HCT116 (cell line): ENCODE results near the gene CCDC88C. TPM values are rescaled to one million over a fixed set of nuclear protein-coding genes. Genes with fewer than 3 reads are reported as not detected.
A peak's percentile ranks its signal among the peaks of the same experiment; 100 is the strongest.

ENCODE experiments used
- ATAC-seq: fragments of 200-7000 bp; cut with Tn5 transposase; 2 replicates; pipeline ENCODE4 v1.9.1; 2020; ENCODE audit warnings: mild to moderate bottlenecking, moderate library complexity
- BruUV-seq: library from RNA; stranded (reverse); fragments of 400-500 nt; replicated peaks from 2 replicates; lab custom pipeline; 2021; lab: Mats Ljungman, UMichigan
- CTCF ChIA-PET: fragments of 300-600 bp; sonication (Branson Sonifier 250); formaldehyde crosslinking; loops from one replicate; lab custom pipeline; 2021; ENCODE audit warnings: antibody characterized with exemption; lab: Charles Lee
- POLR2A ChIA-PET: fragments of 300-600, 350-600 bp; sonication (Branson Sonifier 250); formaldehyde crosslinking; loops from one replicate; lab custom pipeline; 2021; ENCODE audit warnings: antibody characterized with exemption; lab: Charles Lee
- RAD21 ChIA-PET, 2 experiments: fragments of 300-600 bp; sonication (Branson Sonifier 250); formaldehyde crosslinking; loops; one replicate each; lab custom pipeline; 2023; ENCODE audit warnings: low total read pairs in 2 of 2; ENCODE audit not compliant: uncharacterized antibody in 2 of 2, unreplicated experiment in 2 of 2, low non-redundant PET in 1 of 2; lab: Charles Lee
- DNase-seq: peaks from one replicate; pipeline ENCODE4 v3.0.0-alpha.2; 2010; ENCODE audit warnings: low read depth, low spot score
- H2AFZ ChIP-seq: fragments of 200-600 bp; shearing (Covaris generic), sonication (generic); 2 replicates; pipeline ENCODE4 v1.6.1; 2017; ENCODE audit warnings: low read depth, mixed run types, mixed read lengths, antibody characterized with exemption, low read length; ENCODE audit not compliant: poor library complexity, severe bottlenecking
- H3K27ac ChIP-seq: 2 replicates; pipeline ENCODE4 v1.5.1; 2012; ENCODE audit warnings: low read depth, low read length
- H3K27me3 ChIP-seq: fragments of 200-600 bp; sonication (generic); 2 replicates; pipeline ENCODE4 v1.6.1; 2016; ENCODE audit warnings: mixed run types, low read length, mixed read lengths; ENCODE audit not compliant: insufficient read depth
- H3K36me3 ChIP-seq, 2 experiments: fragments of 200-500 bp in 1 of 2; fragments of 200-600 bp in 1 of 2; sonication (Bioruptor generic) in 1 of 2; sonication (generic) in 1 of 2; 2 replicates each; pipeline versions ENCODE4 v1.5.1 to v1.6.1; 2014 to 2016; ENCODE audit warnings: low read length in 2 of 2, inconsistent platforms in 1 of 2, mixed read lengths in 1 of 2, mixed run types in 1 of 2; ENCODE audit not compliant: insufficient read depth in 2 of 2, control insufficient read depth in 1 of 2
- H3K4me1 ChIP-seq, 2 experiments: fragments of 200-600 bp in 1 of 2; sonication (generic) in 1 of 2; 2 replicates each; pipeline versions ENCODE4 v1.5.1 to v1.6.1; 2012 to 2017; ENCODE audit warnings: low read length in 2 of 2, inconsistent platforms in 1 of 2, mild to moderate bottlenecking in 1 of 2, mixed read lengths in 1 of 2, mixed run types in 1 of 2, moderate library complexity in 1 of 2; ENCODE audit not compliant: insufficient read depth in 2 of 2, control insufficient read depth in 1 of 2
- H3K4me2 ChIP-seq: fragments of 200-600 bp; sonication (generic); 2 replicates; pipeline ENCODE4 v1.6.1; 2017; ENCODE audit warnings: mixed run types, low read length, mixed read lengths
- H3K4me3 ChIP-seq, 2 experiments: fragments of 200-600 bp in 1 of 2; sonication (generic) in 1 of 2; replicated peaks in 1 of 2; 2 replicates each; pipeline ENCODE4 v1.5.1; 2011 to 2016; ENCODE audit warnings: low read length in 2 of 2, control low read depth in 1 of 2, low read depth in 1 of 2, mild to moderate bottlenecking in 1 of 2, mixed read lengths in 1 of 2, mixed run types in 1 of 2
- H3K79me2 ChIP-seq: fragments of 200-600 bp; sonication (generic); 2 replicates; pipeline ENCODE4 v1.6.1; 2017; ENCODE audit warnings: mild to moderate bottlenecking, mixed run types, low read length, moderate library complexity, mixed read lengths; ENCODE audit not compliant: insufficient read depth
- H3K9ac ChIP-seq: fragments of 200-600 bp; sonication (generic); 2 replicates; pipeline ENCODE4 v1.6.1; 2016; ENCODE audit warnings: low read length, mixed read lengths
- H3K9me2 ChIP-seq: fragments of 200-600 bp; sonication (generic), shearing (Covaris generic); 2 replicates; pipeline ENCODE4 v1.6.1; 2017; ENCODE audit warnings: mixed run types, mild to moderate bottlenecking, moderate library complexity; ENCODE audit not compliant: insufficient read depth
- H3K9me3 ChIP-seq, 2 experiments: fragments of 200-500 bp in 1 of 2; fragments of 200-600 bp in 1 of 2; sonication (Bioruptor generic) in 1 of 2; sonication (generic) in 1 of 2; 2 replicates each; pipeline ENCODE4 v1.6.1; 2014 to 2017; ENCODE audit warnings: low read length in 2 of 2, mixed read lengths in 2 of 2, inconsistent platforms in 1 of 2, low read depth in 1 of 2, mild to moderate bottlenecking in 1 of 2, mixed run types in 1 of 2, moderate library complexity in 1 of 2; ENCODE audit not compliant: control insufficient read depth in 1 of 2, insufficient read depth in 1 of 2
- H4K20me1 ChIP-seq: fragments of 200-600 bp; sonication (generic), shearing (Covaris generic); 2 replicates; pipeline ENCODE4 v1.6.1; 2017; ENCODE audit warnings: mixed run types, mild to moderate bottlenecking, moderate library complexity; ENCODE audit not compliant: insufficient read depth
- EGR1 ChIP-seq: IDR thresholded peaks from 2 replicates; pipeline ENCODE4 v1.6.1; 2012; ENCODE audit warnings: low read depth
- EZH2 ChIP-seq: fragments of 200-600 bp; sonication (generic); IDR thresholded peaks from 2 replicates; pipeline ENCODE4 v1.6.1; 2017; ENCODE audit warnings: antibody characterized with exemption, mixed run types
- EZH2phosphoT487 ChIP-seq: fragments of 200-600 bp; IDR thresholded peaks from 2 replicates; pipeline ENCODE4 v1.6.1; 2018; ENCODE audit warnings: antibody characterized with exemption, borderline replicate concordance
- JUND ChIP-seq: IDR thresholded peaks from 2 replicates; pipeline ENCODE4 v1.6.1; 2012
- POLR2A ChIP-seq: IDR thresholded peaks from 2 replicates; pipeline ENCODE4 v1.7.0; 2011; ENCODE audit warnings: borderline replicate concordance; ENCODE audit not compliant: insufficient read depth, insufficient read length; ENCODE audit errors: extremely low read depth
- SIN3A ChIP-seq: IDR thresholded peaks from 2 replicates; pipeline ENCODE4 v1.6.1; 2012; ENCODE audit warnings: low read depth
- SP1 ChIP-seq: IDR thresholded peaks from 2 replicates; pipeline ENCODE4 v1.6.1; 2012; ENCODE audit warnings: low read depth
- SRF ChIP-seq: IDR thresholded peaks from 2 replicates; pipeline ENCODE4 v1.6.1; 2012; ENCODE audit warnings: low read depth
- YY1 ChIP-seq: IDR thresholded peaks from 2 replicates; pipeline ENCODE4 v1.6.1; 2011; ENCODE audit warnings: low read length, low read depth, moderate library complexity, mild to moderate bottlenecking; ENCODE audit not compliant: insufficient replicate concordance; ENCODE audit errors: extremely low read depth
- ZFX ChIP-seq: fragments of 450-650 bp; IDR thresholded peaks from 2 replicates; pipeline ENCODE4 v1.6.1; 2017
- intact Hi-C: fragments of 100-400 bp; cut with micrococcal nuclease; formaldehyde crosslinking; loops from 2 replicates; pipeline ENCODE4 v1.10.0; 2022
- total RNA-seq: library from RNA; stranded (reverse); gene quantifications from one replicate; pipeline ENCODE4 v1.2.1, GENCODE V29; 2021; ENCODE audit not compliant: unreplicated experiment
- TF ChIP-seq, protein P1 (sequence below): IDR thresholded peaks from 2 replicates; pipeline ENCODE4 v1.6.1; 2012
- TF ChIP-seq, protein P2 (sequence below), 3 experiments: fragments of 200-600 bp in 1 of 3; sonication (generic) in 1 of 3; IDR thresholded peaks in 2 of 3; conservative IDR thresholded peaks in 1 of 3; 2 replicates each; pipeline ENCODE4 v1.5.1; 2012 to 2017; ENCODE audit warnings: low read depth in 2 of 3, low read length in 2 of 3, antibody characterized with exemption in 1 of 3, borderline replicate concordance in 1 of 3, control low read depth in 1 of 3, mild to moderate bottlenecking in 1 of 3, mixed read lengths in 1 of 3, mixed run types in 1 of 3, moderate library complexity in 1 of 3; ENCODE audit not compliant: insufficient read depth in 1 of 3

Gene CCDC88C
- total RNA-seq, 1 experiment from 2014 or later, result 20.8 TPM

DNA sequence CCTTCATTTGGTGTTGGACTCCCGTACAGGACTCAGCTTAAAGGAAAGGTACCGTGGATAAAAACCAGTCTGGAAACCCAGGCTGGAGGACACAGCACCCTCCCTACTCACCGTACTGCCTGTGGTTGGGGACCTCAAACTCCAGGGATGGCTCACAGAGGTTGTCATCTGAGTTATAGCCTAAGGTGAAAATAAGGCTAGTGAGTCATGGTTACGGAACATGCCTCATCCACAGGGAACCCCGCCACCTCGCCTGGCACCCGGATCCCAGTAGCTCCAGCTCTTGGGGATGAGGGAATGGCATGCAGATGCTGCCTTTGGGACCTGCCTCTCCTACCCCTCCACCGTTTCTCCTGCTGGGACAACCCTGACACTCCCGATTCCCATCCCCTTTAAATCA lies 136.3 kb downstream of the CCDC88C start:
- Histone ChIP-seq H3K4me2 (no peak overlapping the region), H3K79me2 (no peaks in the 10 kb centered on the region), H3K9me2 (no peaks in the 10 kb centered on the region), H3K4me1 (no peaks in the 10 kb centered on the region; a peak in 1 of 4 replicates), H4K20me1 (no peaks in the 10 kb centered on the region), H3K4me3 (no peak overlapping the region), H3K27ac (no peak overlapping the region), H2AFZ (no peak overlapping the region), H3K27me3 (no peaks in the 10 kb centered on the region), H3K36me3 (peaks cover 0 to 3% of the 10 kb centered on the region in 2 experiments; a peak in 2 of 4 replicates), H3K9ac (no peak overlapping the region), H3K9me3 (no peaks in the 10 kb centered on the region)
- no peak for TF ChIP-seq YY1
- TF ChIP-seq POLR2A, result no peak
- no peak for TF ChIP-seq EGR1
- ChIA-PET RAD21 (no interaction called here), POLR2A (no interaction called here), CTCF (no interaction called here)
- intact Hi-C loops, result no loop called here
- BruUV-seq, result no TSS peak
- DNase-seq (no peak), ATAC-seq (peak; percentile 44; the same call in 1 of the 2 replicates)

DNA sequence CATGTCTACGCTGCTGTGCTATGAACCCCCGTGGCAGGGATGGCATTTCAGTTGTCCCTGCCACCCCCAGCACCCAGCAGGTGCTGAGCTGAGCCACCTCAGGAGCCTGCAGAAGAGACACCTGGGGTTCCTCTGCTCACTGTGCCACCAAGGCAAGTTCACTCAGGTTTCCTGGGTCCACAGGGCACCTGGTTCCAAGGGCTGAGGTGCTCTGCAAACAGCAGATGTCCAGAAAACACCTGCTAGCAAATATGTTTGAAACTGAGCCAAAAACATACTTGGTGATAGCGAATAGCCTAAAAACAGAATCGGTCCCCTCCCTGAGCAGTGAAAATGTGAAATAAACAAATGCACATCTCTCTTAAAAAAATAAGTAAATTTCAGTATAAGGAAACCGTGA lies 137.5 kb downstream of the CCDC88C start:
- ChIA-PET CTCF (no interaction called here), RAD21 (no interaction called here)
- BruUV-seq, result no TSS peak
- Histone ChIP-seq H3K27me3 (no peaks in the 10 kb centered on the region), H3K36me3 (peaks cover 0 to 3% of the 10 kb centered on the region in 2 experiments; a peak in 2 of 4 replicates), H3K79me2 (no peaks in the 10 kb centered on the region), H3K9me2 (no peaks in the 10 kb centered on the region), H4K20me1 (no peaks in the 10 kb centered on the region), H2AFZ (no peak overlapping the region), H3K27ac (no peak overlapping the region), H3K4me1 (no peaks in the 10 kb centered on the region; a peak in 1 of 4 replicates)
- intact Hi-C loops, result no loop called here
- TF ChIP-seq SIN3A (no peak), EZH2 (no peak), SRF (no peak), JUND (no peak), EZH2phosphoT487 (no peak), ZFX (no peak), SP1 (no peak)
- TF ChIP-seq, protein P1, sequence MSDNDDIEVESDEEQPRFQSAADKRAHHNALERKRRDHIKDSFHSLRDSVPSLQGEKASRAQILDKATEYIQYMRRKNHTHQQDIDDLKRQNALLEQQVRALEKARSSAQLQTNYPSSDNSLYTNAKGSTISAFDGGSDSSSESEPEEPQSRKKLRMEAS, result no peak
- TF ChIP-seq, protein P2, sequence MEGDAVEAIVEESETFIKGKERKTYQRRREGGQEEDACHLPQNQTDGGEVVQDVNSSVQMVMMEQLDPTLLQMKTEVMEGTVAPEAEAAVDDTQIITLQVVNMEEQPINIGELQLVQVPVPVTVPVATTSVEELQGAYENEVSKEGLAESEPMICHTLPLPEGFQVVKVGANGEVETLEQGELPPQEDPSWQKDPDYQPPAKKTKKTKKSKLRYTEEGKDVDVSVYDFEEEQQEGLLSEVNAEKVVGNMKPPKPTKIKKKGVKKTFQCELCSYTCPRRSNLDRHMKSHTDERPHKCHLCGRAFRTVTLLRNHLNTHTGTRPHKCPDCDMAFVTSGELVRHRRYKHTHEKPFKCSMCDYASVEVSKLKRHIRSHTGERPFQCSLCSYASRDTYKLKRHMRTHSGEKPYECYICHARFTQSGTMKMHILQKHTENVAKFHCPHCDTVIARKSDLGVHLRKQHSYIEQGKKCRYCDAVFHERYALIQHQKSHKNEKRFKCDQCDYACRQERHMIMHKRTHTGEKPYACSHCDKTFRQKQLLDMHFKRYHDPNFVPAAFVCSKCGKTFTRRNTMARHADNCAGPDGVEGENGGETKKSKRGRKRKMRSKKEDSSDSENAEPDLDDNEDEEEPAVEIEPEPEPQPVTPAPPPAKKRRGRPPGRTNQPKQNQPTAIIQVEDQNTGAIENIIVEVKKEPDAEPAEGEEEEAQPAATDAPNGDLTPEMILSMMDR (IDR thresholded peaks at IDR 0.05 in 2 of 3, conservative IDR thresholded peaks at IDR 0.05 in 1 of 3; ENCODE audit: borderline replicate concordance in 1 of 3, insufficient read depth in 1 of 3, low read depth in 2 of 3, low read length in 2 of 3), result no peak
- TF ChIP-seq, all 23 proteins: peak for 0
- no peaks in the 10 kb centered on the region for H3K9me3 ChIP-seq
- H3K4me3 ChIP-seq, result no peak overlapping the region
- ATAC-seq, result no peak
- DNase-seq, result no peak
- H3K4me2 ChIP-seq, result no peak overlapping the region
- no peak overlapping the region for H3K9ac ChIP-seq
- POLR2A ChIA-PET, result no interaction called here
